H9 (cell line): ENCODE measurements around the gene GOLGA7B. TPM values are rescaled to one million over a fixed set of nuclear protein-coding genes. Genes with fewer than 3 reads are reported as not detected.

ENCODE experiments used
- DNase-seq: peaks from one replicate; pipeline ENCODE4 v3.0.0-alpha.2; 2017
- H2AFZ ChIP-seq: one replicate; pipeline ENCODE4 v1.6.1; 2013; ENCODE audit warnings: mild to moderate bottlenecking, low read length, control low read depth, moderate library complexity
- H2AK5ac ChIP-seq: 2 replicates; pipeline ENCODE4 v1.6.1; 2013; ENCODE audit warnings: low read length, control low read depth, mixed read lengths; ENCODE audit not compliant: insufficient read length
- H2BK120ac ChIP-seq: one replicate; pipeline ENCODE4 v1.6.1; 2013; ENCODE audit warnings: low read depth, mild to moderate bottlenecking, low read length, control low read depth, inconsistent platforms; ENCODE audit not compliant: poor library complexity, severe bottlenecking
- H2BK12ac ChIP-seq: 2 replicates; pipeline ENCODE4 v1.6.1; 2013; ENCODE audit warnings: low read length, control low read depth, mixed read lengths, low read depth; ENCODE audit not compliant: insufficient read length
- H2BK15ac ChIP-seq: 2 replicates; pipeline ENCODE4 v1.6.1; 2013; ENCODE audit warnings: low read depth, low read length, control low read depth
- H2BK20ac ChIP-seq: one replicate; pipeline ENCODE4 v1.6.1; 2013; ENCODE audit warnings: low read depth, mild to moderate bottlenecking, low read length, control low read depth, inconsistent platforms; ENCODE audit not compliant: poor library complexity, severe bottlenecking
- H2BK5ac ChIP-seq: 2 replicates; pipeline ENCODE4 v1.6.1; 2013; ENCODE audit warnings: low read length, control low read depth, mixed read lengths; ENCODE audit not compliant: insufficient read length
- H3K14ac ChIP-seq: 2 replicates; pipeline ENCODE4 v1.6.1; 2013; ENCODE audit warnings: low read length, control low read depth; ENCODE audit not compliant: insufficient read depth
- H3K18ac ChIP-seq: 2 replicates; pipeline ENCODE4 v1.6.1; 2013; ENCODE audit warnings: low read depth, mild to moderate bottlenecking, mixed read lengths, low read length, control low read depth; ENCODE audit not compliant: insufficient read length
- H3K23ac ChIP-seq: 2 replicates; pipeline ENCODE4 v1.6.1; 2013; ENCODE audit warnings: low read length, control low read depth, mixed read lengths, low read depth; ENCODE audit not compliant: insufficient read length
- H3K23me2 ChIP-seq: 2 replicates; pipeline ENCODE4 v1.6.1; 2013; ENCODE audit warnings: low read depth, mild to moderate bottlenecking, mixed read lengths, low read length, control low read depth; ENCODE audit not compliant: insufficient read length, poor library complexity, severe bottlenecking
- H3K27ac ChIP-seq: 2 replicates; pipeline ENCODE4 v1.5.1; 2013; ENCODE audit warnings: low read length, control low read depth, mixed read lengths, low read depth; ENCODE audit not compliant: insufficient read length
- H3K27me3 ChIP-seq: 2 replicates; pipeline ENCODE4 v1.6.1; 2013; ENCODE audit warnings: low read length, control low read depth, inconsistent platforms; ENCODE audit not compliant: insufficient read depth
- H3K4ac ChIP-seq: 2 replicates; pipeline ENCODE4 v1.6.1; 2013; ENCODE audit warnings: low read depth, mild to moderate bottlenecking, control low read depth, inconsistent platforms, low read length, moderate library complexity
- H3K4me1 ChIP-seq: 2 replicates; pipeline ENCODE4 v1.6.1; 2013; ENCODE audit warnings: low read length, control low read depth, inconsistent platforms; ENCODE audit not compliant: insufficient read depth
- H3K4me2 ChIP-seq: 2 replicates; pipeline ENCODE4 v1.6.1; 2013; ENCODE audit warnings: low read length, control low read depth, mixed read lengths; ENCODE audit not compliant: insufficient read length, insufficient read depth
- H3K56ac ChIP-seq: 2 replicates; pipeline ENCODE4 v1.6.1; 2013; ENCODE audit warnings: low read depth, mild to moderate bottlenecking, mixed read lengths, low read length, control low read depth; ENCODE audit not compliant: insufficient read length
- H3K79me1 ChIP-seq: 2 replicates; pipeline ENCODE4 v1.6.1; 2013; ENCODE audit warnings: low read depth, mild to moderate bottlenecking, moderate library complexity, low read length, control low read depth, inconsistent platforms; ENCODE audit not compliant: insufficient read depth, poor library complexity, severe bottlenecking
- H3K79me2 ChIP-seq: 2 replicates; pipeline ENCODE4 v1.6.1; 2013; ENCODE audit warnings: low read length, control low read depth, inconsistent platforms; ENCODE audit not compliant: insufficient read depth
- H3K9ac ChIP-seq: 2 replicates; pipeline ENCODE4 v1.6.1; 2013; ENCODE audit warnings: low read length, control low read depth, mixed read lengths; ENCODE audit not compliant: insufficient read length; ENCODE audit errors: extremely low read depth
- H3K9me3 ChIP-seq: one replicate; pipeline ENCODE4 v1.6.1; 2013; ENCODE audit warnings: low read depth, low read length, inconsistent platforms; ENCODE audit not compliant: control insufficient read depth
- H3T11ph ChIP-seq: one replicate; pipeline ENCODE4 v1.6.1; 2013; ENCODE audit warnings: mild to moderate bottlenecking, low read length, control low read depth, inconsistent platforms
- H4K20me1 ChIP-seq: one replicate; pipeline ENCODE4 v1.6.1; 2013; ENCODE audit not compliant: control insufficient read depth, insufficient read length, insufficient read depth
- H4K5ac ChIP-seq: 2 replicates; pipeline ENCODE4 v1.6.1; 2013; ENCODE audit warnings: low read depth, mild to moderate bottlenecking, mixed read lengths, low read length, control low read depth; ENCODE audit not compliant: insufficient read length
- H4K8ac ChIP-seq: replicated peaks from 2 replicates; pipeline ENCODE4 v1.6.1; 2013; ENCODE audit warnings: low read length, control low read depth, mixed read lengths, low read depth; ENCODE audit not compliant: insufficient read length
- H4K91ac ChIP-seq: 2 replicates; pipeline ENCODE4 v1.6.1; 2013; ENCODE audit warnings: low read depth, mild to moderate bottlenecking, moderate library complexity, mixed read lengths, low read length, control low read depth; ENCODE audit not compliant: insufficient read length
- H3K27ac Mint-ChIP-seq, 3 experiments: 2 replicates in 2 of 3; 3 replicates in 1 of 3; pipeline ENCODE4 v1.8.0; 2020 to 2021; ENCODE audit warnings: mixed read lengths in 3 of 3, mild to moderate bottlenecking in 1 of 3, moderate library complexity in 1 of 3
- H3K27me3 Mint-ChIP-seq: 2 replicates; pipeline ENCODE4 v1.8.0; 2021; ENCODE audit warnings: low read depth, mild to moderate bottlenecking, moderate library complexity, mixed read lengths
- H3K36me3 Mint-ChIP-seq, 3 experiments: 2 replicates in 2 of 3; 3 replicates in 1 of 3; pipeline ENCODE4 v1.8.0; 2020 to 2021; ENCODE audit warnings: low read depth in 3 of 3, mixed read lengths in 3 of 3; ENCODE audit not compliant: insufficient read depth in 1 of 3
- H3K4me1 Mint-ChIP-seq, 2 experiments: 2 replicates each; pipeline ENCODE4 v1.8.0; 2020; ENCODE audit warnings: mixed read lengths in 2 of 2
- H3K4me3 Mint-ChIP-seq, 2 experiments: 2 replicates in 1 of 2; 3 replicates in 1 of 2; pipeline ENCODE4 v1.8.0; 2020 to 2021; ENCODE audit warnings: mild to moderate bottlenecking in 2 of 2, mixed read lengths in 2 of 2, moderate library complexity in 1 of 2
- H3K9me3 Mint-ChIP-seq, 2 experiments: 2 replicates in 1 of 2; 3 replicates in 1 of 2; pipeline ENCODE4 v1.8.0; 2020; ENCODE audit warnings: mild to moderate bottlenecking in 2 of 2, mixed read lengths in 2 of 2, moderate library complexity in 1 of 2
- CTCF ChIP-seq: fragments of 200-600 bp; sonication (generic); conservative IDR thresholded peaks from 3 replicates; pipeline ENCODE4 v1.8.0; 2021; ENCODE audit warnings: antibody characterized with exemption, mild to moderate bottlenecking
- WGBS: extraction: QIAGEN DNeasy Blood & Tissue Kit; methylation state at CpG from one replicate; pipeline ENCODE4 v1.1.7; 2013; ENCODE audit warnings: missing lambda C conversion rate, low lambda C conversion rate, mixed read lengths; ENCODE audit not compliant: insufficient read length; ENCODE audit errors: extremely low coverage; 5-methylcytosine and 5-hydroxymethylcytosine counted together
- total RNA-seq: library from RNA; stranded (reverse); gene quantifications from 2 replicates; pipeline ENCODE4 v1.2.1, GENCODE V29; 2021

GOLGA7B gene
- total RNA-seq, 1 experiment from 2014 or later, result 0.04 TPM

DNA sequence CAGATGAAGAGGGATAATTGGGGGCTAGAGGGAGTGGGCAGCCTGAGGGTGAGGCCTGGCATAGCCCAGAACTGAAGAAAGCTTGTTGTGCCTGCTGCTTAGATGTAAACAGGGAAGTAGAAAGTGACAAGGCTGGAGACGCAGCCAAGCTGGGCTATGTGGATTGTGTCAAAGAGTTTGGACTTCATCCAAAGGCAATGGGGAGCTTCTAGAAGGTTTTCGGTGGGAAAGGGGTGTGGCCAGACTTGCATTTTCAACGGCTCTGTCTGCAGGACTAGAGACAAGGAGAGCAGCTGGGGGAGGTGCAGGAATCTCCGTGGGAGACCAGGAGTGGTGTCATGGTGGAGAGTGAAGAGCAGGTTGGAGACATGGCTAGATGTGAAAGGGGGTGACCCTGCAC lies 48.8 kb downstream of the GOLGA7B start:
- Histone ChIP-seq H3K79me1 (no peaks in the 10 kb centered on the region), H3K14ac (no peak overlapping the region; the same call in 1 of the 2 replicates), H2BK12ac (no peak overlapping the region), H2AFZ (no peak overlapping the region), H3K4me1 (peaks cover 2% of the 10 kb centered on the region; the same call in 1 of the 2 replicates), H3K23me2 (no peaks in the 10 kb centered on the region), H3K27me3 (no peaks in the 10 kb centered on the region), H3K23ac (no peak overlapping the region), H3K27ac (no peak overlapping the region), H3K18ac (no peak overlapping the region), H4K8ac (no peak overlapping the region), H4K5ac (no peak overlapping the region), H3K9ac (no peak overlapping the region), H2BK20ac (no peak overlapping the region), H3K4ac (no peak overlapping the region), H3T11ph (no peak overlapping the region), H3K56ac (no peak overlapping the region), H3K9me3 (no peaks in the 10 kb centered on the region), H3K79me2 (no peaks in the 10 kb centered on the region), H2BK5ac (no peak overlapping the region), H4K91ac (no peak overlapping the region), H2BK15ac (no peak overlapping the region), H2AK5ac (no peak overlapping the region), H2BK120ac (no peak overlapping the region), H3K4me2 (no peak overlapping the region), H4K20me1 (peaks cover 4% of the 10 kb centered on the region)
- WGBS, result no CpG with 5 or more reads among the region's 4 CpGs
- no peak for TF ChIP-seq CTCF
- peaks cover 11% of the 10 kb centered on the region for H3K27me3 Mint-ChIP-seq
- H3K4me1 Mint-ChIP-seq, result peaks cover 3 to 4% of the 10 kb centered on the region in 2 experiments; a peak in 3 of 4 replicates
- H3K27ac Mint-ChIP-seq, result no peak overlapping the region
- no peak overlapping the region for H3K4me3 Mint-ChIP-seq
- H3K36me3 Mint-ChIP-seq, result no peaks in the 10 kb centered on the region
- DNase-seq, result no peak
- H3K9me3 Mint-ChIP-seq, result no peaks in the 10 kb centered on the region
